ENCODE results near the gene MRE11.

GRCh38 chr11:94445641-94446040 lies 48.0 kb downstream of the MRE11 start:
- TF ChIP-seq POLR2AphosphoS5 (IDR thresholded peaks at IDR 0.05; ENCODE audit: low read depth, low read length) (no peak), REST (IDR thresholded peaks at IDR 0.05; ENCODE audit: insufficient read depth in 1 of 2, low read depth in 2 of 2, low read length in 2 of 2) (no peak)

Data from PFSK-1 (cell line).